GM18873 (cell line): ENCODE measurements around the gene SUCLG2.

Experiments
- ATAC-seq: cut with Tn5 transposase; IDR thresholded peaks from one replicate; pipeline ENCODE4 v1.9.1; 2021; ENCODE audit warnings: mild to moderate bottlenecking, moderate library complexity, moderate number of reproducible peaks; ENCODE audit not compliant: unreplicated experiment, low FRiP score

SUCLG2 gene

DNA sequence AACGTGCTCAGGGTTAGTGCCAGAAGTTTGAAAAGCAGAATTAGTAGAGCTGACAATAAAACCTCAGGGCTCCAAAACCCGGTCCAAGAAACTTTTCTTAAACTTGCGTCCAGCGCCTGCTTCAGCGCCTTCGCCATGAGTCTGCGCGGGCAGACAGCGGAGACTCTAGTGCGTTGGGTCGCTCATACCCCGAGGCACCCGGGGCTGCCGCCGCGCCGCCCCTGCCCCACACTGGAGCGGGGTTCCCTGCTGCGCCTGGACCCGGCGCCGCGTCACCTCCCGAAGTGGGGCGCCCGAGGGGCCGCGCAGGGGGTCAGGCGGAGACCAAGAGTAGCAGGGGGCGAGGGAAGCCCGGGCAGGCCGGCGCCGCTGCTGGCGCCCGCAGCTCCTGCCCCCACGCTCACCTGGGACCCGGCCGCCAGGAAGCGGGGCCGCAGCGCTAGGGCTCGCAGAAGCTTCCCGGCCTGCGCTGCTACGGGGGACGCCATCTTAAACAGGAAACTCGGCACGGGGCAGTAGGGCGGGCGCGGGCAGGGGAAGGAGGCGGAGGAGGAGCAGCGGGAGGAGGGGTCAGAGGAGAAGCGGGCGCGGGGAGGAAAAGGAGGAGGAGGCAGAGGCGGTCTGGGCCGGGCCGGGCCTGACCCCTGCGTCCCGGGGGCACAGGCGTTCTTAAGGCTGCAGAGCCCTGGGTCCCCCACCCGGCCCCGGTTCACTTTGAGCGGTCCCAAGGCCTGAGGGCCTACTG lies at the start of gene SUCLG2:
Gene SUCLG2, minus strand, starts transcription at position 514 of the 745 bp plus-strand sequence. Its CDS starts 26 bp downstream, at position 488.
- ATAC-seq = peak; percentile 58

- ATAC-seq = no peak
Measured at GRCh38 chr3:67700596-67700995, 46.2 kb upstream of the SUCLG2 start.

GRCh38 chr3:67699882-67700281 lies 45.5 kb upstream of the SUCLG2 start:
- no peak for ATAC-seq

DNA sequence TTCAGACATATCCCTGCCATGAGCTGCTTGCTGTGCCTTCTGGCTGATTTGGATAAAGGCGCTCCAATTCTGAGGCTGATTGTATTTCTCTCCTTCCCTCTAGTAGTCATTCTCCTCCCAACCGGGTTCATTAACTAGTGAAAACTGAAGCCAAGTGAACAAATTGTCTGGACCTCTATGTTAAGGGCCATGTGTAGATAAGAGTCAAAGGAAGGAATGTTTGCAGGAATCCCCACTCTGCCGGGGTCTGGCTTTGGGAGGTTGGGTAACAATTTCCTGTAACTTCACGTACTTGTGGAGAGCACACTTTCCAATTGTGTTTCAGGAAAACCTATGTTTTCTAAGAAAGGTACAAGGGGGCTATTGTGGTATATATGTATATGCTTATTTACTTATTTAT lies 38.2 kb upstream of the SUCLG2 start:
- no peak for ATAC-seq

- ATAC-seq = no peak
Measured at GRCh38 chr3:67691926-67692325, 37.5 kb upstream of the SUCLG2 start.

- ATAC-seq = no peak
Measured at GRCh38 chr3:67691207-67691606, 36.8 kb upstream of the SUCLG2 start.

DNA sequence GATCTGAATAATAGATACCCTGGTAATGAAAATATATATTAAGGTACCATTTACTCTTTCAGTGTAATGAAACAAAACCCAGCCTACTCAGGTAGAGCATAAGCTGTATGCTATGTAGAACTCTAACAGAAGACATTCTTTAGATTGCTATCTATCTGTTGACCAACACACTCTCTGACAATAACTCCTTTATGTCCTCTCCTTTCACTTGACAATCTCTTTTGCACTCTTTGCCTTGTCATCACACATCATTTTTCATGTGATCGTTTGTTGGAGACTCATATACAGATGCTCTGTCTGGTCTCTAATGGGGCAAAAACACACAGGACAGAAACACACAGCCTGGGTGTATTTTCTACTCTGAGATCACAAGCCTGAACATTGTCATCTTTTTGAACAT lies 35.4 kb upstream of the SUCLG2 start:
- ATAC-seq = no peak

DNA sequence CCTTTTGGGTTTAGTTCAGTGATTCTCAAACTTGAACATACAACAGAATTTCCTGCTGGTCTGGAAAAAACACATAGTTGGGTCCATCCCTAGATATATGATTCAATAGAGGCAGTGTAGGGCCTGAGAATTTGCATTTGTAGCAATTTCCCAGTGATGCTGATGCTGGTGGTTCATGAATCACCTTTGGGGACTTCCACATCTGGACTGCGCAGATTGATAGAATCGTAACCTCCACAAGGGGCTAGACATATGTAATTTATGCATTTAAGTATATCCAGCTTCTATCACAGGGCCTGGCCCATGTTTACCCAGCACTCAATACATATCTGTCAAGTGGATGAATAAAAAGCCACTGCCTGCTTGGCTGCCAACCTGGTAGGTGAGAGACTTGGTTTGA lies 33.8 kb upstream of the SUCLG2 start:
- no peak for ATAC-seq

- ATAC-seq = no peak
Measured at GRCh38 chr3:67686069-67686468, 31.7 kb upstream of the SUCLG2 start.

GRCh38 chr3:67685499-67685898 lies 31.1 kb upstream of the SUCLG2 start:
- peak; percentile 99 for ATAC-seq

GRCh38 chr3:67684211-67684610 lies 29.8 kb upstream of the SUCLG2 start:
- ATAC-seq = no peak

- no peak for ATAC-seq
Measured at GRCh38 chr3:67683522-67683921, 29.1 kb upstream of the SUCLG2 start.

DNA sequence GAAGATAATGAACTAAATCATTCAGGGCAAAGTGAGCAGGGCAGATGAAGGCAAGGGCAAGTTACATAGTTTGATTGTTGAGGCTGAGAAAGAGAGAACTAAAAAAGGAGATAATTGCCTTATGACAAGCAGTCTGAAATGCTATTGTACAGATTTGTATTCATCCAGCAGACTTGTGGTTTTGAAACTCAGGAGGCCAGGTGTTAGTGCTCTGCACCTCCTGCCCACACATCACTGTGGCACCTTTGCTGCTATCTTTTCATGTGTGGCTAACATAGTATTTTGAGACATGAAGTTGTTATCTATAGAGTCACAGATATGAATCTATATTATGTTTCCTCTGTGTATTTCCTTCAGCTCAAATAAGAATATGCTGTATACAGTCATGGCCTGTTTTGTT lies 24.3 kb upstream of the SUCLG2 start:
- ATAC-seq = no peak

DNA sequence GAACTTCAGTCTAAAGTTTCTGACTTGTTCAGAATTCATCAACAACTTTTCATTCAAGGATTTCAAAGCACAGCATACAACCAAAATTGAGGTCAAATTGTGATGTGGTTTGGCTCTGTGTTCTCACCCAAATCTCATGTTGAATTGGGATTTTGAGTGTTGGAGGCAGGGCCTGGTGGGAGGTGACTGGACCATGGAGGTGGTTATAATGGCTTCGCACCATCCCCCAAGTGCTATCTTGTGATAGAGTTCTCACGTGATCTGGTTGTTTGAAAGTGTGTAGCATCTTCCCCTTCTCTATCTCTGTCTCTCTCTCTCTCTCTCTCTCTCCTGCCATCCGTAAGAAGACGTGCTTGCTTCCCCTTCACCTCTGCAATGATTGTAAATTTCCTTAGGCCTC lies 19.6 kb upstream of the SUCLG2 start:
- ATAC-seq = no peak

DNA sequence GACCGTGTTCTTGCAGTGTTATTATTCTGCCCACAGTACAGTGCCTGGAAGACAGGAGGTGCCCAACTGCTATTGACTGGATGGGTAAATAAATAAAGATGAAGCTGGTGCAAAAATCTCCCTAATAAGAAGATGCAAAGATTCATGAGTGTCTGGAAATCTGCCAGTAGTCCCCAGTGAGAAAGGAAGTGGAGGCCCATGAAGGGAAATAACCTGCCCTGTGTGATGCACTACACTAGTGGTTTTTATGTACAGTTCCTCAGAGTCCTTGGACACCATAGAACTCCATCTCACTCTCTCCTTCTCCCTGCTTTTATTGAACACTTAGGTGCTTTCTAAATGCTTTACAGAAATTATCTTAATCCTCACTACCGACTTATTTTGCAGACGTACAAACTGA lies 8.3 kb upstream of the SUCLG2 start:
- no peak for ATAC-seq

- ATAC-seq = no peak
Measured at GRCh38 chr3:67661089-67661488, 6.7 kb upstream of the SUCLG2 start.

- no peak for ATAC-seq
Measured at GRCh38 chr3:67657192-67657591, 2.8 kb upstream of the SUCLG2 start.

- no peak for ATAC-seq
Measured at GRCh38 chr3:67656614-67657013, 2.2 kb upstream of the SUCLG2 start.

GRCh38 chr3:67655364-67656121 lies 1.1 kb upstream of the SUCLG2 start:
- peak; percentile 68 for ATAC-seq

- no peak for ATAC-seq
Measured at GRCh38 chr3:67654844-67655177, 399 bp upstream of the SUCLG2 start.

- peak; percentile 24 for ATAC-seq
Measured at GRCh38 chr3:67653425-67654098, 850 bp downstream of the SUCLG2 start.
